ENCODE data around the gene NR2F1.

NR2F1 gene

GRCh38 chr5:93591323-93591945 lies 8.4 kb downstream of the NR2F1 start:
- no peak for DNase-seq

DNA sequence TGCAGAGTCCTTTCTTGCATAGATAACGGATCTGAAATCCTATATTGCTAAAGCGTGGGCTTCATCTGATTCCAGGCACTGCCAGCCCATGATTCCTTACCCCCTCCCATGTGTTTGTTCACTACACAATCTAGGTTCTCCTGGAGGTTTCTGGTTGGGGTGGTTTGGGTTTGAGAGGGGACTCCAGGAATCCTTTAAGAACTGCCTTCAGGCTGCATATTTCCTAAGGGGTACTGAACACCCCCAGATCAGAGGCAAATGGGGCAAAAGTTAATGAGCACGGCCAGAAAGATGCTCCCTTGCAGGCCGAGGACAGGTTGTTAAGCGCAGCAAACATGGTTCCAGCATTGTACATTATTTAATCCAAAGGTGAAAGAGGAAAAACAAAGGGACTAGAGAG lies 9.9 kb downstream of the NR2F1 start:
- no peak for DNase-seq

DNA sequence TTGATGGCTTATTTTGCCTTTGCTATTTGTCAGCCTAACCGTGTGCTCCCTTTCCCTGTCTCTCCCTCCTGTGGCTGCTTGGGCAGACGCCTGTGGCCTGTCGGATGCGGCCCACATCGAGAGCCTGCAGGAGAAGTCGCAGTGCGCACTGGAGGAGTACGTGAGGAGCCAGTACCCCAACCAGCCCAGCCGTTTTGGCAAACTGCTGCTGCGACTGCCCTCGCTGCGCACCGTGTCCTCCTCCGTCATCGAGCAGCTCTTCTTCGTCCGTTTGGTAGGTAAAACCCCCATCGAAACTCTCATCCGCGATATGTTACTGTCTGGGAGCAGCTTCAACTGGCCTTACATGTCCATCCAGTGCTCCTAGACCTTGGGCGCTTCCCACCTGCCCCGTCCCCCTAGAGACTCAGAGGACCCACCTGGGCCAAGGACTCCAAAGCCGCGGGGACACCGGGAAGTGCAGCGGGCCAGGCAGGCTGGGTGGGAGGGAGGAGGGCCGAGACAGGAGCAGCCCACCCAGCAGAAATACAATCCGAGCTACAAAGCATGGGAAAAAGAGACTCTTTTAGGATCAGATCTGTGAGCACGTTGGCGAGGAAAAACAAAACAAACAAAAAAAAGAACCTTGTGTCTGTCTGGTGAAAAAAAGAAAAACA lies 10.6 kb downstream of the NR2F1 start:
- DNase-seq, result no peak

DNA sequence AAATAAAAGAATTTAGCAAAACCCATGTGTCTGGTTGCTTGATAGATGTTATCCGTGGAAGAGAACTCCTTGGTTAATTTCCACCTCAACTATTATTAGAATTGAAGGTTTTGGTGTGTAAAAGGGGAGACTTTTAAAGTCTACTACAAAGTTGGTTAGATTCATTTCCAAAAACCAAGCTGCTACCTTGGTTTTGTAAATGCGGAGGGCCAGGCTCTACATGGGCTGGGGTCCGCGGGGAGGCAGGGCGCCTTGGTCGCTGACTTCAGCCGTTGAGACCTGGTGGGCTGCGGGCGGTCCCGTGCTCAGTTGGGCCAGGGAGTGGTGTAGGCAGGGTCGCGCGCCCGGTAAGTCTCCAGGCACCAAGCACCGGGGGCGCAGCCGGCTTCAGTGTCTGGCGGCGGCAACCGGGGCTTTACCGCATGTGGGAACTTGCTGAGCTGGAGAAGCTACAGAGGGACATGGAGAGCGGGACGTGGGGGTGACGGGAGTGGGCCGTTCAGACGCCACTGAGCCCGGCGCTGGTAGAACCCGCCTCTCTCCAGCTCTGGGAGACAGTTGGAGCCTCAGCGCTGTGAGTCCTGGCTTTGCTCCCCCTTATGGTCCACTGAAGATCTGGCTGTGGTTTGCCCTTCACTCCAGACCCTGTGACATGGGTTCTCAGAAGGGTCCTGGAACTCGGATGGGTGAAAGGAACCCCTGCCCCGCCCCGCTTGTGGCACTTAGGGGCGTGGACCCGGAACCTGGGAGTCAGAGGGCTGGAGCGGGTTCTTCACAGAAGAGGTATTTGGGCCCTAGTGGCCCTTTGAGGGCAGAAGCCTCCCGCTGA lies 11.8 kb downstream of the NR2F1 start:
- no peak for DNase-seq

DNA sequence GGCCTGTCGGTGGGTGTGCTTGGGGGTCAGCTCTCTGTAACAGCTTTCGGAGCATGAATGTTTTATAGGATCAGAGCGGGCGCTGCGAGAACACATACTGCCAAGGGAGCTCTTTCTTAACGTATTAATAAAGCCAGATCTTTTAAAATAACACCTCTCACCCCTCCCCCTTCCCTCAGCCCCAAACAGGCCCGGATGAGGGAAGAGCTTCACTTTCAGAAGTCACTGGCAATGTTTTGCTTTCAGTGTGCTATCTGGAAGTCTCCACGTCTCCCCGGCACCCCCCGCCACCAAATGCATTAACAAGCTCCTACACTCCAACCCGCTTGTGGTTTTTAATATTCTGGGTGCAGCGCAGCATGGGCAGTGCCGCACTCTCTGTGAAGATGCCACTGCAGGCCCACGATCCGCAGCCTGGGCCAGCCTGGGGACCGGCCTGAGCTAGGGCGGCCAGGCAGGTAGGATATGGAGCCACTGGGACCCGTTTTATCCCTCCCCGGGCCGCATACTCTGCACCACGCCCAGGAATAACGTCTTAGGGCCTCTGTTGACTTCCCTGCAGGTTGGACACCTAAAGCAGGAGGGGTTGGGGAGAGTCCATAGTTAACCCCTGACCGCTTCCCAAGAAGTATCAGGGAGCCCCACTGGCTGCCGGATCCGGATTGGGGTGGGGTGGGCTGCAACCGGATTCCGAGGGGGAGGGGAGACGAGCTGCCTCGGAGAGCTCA lies 12.6 kb downstream of the NR2F1 start:
- no peak for DNase-seq

- no peak for DNase-seq
Observed at GRCh38 chr5:93596310-93596675, 13.3 kb downstream of the NR2F1 start.

- DNase-seq, result no peak
Observed at GRCh38 chr5:93596676-93597490, 13.9 kb downstream of the NR2F1 start.

DNA sequence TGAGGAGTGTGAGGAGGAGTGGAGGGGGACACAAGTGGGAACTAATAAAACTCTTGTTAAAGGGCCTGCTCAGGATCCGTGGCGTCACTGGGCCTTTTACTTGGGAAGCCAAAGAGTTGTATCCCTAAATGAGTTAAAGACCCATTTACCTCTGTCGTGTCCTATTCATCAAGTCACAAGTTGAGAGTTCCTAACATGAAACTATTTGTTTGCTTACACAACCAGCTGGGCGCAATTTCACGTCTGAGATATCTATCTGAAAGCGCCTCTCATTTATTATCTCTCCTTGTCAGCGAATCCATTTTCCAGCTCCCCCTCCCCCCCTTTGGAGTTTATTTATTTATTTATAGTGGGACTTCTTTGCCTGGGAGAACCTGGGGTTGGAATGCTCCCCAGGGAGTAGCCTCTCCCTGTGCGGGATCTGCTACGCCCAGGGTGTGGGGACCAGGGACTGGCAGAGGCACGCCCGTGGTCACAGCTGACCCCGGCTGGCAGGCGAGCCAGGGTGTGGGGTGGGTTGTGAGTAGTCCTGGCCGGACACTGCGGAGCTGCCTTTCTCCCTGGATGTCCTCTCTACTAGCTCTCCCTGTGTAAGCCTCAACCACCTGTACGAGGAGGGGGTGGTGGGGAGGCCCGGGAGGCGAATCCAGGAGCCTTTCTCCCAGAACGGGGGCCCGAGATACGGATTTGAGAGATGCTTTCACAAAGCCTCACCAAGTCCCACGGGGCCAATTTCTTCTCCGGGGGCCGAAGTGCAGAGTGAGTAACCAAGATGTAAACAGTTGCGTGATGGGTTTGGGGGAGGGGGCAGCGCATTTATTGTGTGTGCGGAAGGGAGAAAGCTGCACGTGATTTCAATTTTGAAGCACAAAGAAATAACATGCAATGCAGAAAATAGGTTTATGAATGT lies 15.3 kb downstream of the NR2F1 start:
- DNase-seq, result no peak

- no peak for DNase-seq
Observed at GRCh38 chr5:93599001-93599379, 16.0 kb downstream of the NR2F1 start.

DNA sequence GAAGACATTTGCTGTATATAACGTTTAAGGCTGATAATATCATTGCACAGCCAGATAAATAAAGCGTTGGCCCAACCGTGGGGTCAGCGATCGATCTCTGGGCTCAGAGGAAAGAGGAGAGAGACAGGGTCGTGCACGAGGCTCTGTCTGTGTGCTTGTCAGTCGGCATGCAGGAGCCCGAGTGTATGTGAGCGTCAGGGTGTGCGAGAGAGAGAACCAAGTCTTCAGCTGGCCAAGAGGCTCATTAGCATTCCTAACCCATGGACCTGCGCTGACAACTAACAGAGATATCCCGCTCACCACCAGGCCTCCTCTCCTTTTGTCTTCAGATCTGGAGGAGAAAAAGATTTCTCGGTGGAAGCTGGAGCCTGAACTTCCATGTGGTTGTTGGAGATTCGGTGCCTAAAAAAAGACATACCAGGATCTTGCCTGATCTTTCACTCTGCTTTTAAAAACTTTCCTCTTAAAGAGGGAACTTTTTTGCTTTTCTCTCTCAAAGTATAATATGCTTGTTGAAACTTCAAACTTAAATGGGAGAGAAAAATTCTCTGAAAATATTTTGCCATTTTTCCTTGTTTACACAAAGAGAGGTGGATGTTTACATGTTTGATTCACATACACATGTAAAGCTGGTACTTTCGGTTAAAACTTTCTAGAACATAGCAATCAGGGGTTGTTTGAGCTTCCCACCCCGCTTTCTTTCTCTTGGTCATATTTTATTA lies 16.5 kb downstream of the NR2F1 start:
- DNase-seq, result no peak

DNA sequence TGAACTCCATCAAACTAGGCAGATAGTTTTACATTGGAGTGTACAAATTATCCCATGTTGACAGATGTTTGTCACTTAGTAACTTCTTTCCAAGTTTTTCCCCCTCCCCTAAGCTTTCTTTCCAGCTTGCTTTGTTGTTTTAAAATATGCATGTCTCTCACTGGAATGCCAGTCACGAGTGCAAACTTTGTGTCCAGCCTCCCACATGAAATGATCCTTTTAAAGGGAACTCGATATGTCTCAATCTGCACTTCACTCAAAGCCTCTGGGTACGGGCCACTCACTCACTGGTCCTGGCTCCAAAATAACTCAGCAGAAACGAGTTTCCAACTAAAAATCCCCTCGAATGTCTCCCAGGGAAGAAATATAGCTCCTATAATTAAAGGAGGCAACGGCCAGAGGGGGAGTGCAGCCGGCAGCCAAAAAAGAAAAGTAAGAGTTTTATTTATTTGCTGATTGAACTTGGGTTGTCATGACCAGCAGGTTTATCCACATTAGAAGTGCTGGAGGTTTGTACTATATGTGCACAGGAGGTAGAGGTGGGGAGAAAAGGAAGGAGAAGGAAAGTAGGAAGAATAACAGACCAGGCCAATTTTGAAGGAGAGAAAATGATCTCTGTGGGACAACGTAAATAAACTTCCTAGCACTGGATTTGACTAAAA lies 17.5 kb downstream of the NR2F1 start:
- DNase-seq, result no peak

DNA sequence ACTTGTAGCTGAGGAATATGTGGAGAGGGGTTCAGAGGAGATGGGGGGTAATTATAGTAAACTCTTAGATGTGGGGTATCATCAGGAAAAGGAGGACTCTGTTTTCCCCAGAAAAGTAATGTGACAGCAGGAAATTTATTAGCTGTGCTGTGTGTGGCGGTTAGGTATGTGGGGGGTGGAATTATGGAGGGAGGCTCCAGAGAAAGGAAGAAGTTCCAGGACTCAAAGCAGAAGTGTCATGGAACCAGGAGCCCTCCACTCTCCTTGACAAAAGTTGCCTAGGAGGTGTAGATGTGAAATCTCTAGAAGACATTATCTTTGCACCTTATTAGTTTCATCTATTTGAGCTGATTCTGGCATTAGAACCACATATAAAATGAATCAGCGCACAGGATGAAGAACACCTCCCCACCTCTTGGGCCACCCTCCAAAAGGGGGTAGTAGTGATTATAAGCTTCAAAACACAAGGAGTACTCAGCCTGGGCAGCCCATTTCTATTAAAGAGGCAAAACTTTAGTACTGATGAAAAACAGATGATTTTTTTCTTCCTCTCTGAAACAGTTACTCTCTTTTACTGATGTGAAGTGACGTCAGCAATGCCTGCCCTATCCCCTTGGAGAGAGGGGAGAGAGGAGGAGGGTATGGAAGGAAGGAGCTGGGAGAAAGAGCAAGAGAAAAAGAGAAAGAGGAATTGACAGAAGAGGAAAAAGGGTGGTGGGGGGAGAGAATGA lies 18.2 kb downstream of the NR2F1 start:
- DNase-seq, result no peak

- no peak for DNase-seq
Observed at GRCh38 chr5:93601802-93602155, 18.8 kb downstream of the NR2F1 start.

- no peak for DNase-seq
Observed at GRCh38 chr5:93602241-93603077, 19.4 kb downstream of the NR2F1 start.

- no peak for DNase-seq
Observed at GRCh38 chr5:93603078-93603792, 20.2 kb downstream of the NR2F1 start.

DNA sequence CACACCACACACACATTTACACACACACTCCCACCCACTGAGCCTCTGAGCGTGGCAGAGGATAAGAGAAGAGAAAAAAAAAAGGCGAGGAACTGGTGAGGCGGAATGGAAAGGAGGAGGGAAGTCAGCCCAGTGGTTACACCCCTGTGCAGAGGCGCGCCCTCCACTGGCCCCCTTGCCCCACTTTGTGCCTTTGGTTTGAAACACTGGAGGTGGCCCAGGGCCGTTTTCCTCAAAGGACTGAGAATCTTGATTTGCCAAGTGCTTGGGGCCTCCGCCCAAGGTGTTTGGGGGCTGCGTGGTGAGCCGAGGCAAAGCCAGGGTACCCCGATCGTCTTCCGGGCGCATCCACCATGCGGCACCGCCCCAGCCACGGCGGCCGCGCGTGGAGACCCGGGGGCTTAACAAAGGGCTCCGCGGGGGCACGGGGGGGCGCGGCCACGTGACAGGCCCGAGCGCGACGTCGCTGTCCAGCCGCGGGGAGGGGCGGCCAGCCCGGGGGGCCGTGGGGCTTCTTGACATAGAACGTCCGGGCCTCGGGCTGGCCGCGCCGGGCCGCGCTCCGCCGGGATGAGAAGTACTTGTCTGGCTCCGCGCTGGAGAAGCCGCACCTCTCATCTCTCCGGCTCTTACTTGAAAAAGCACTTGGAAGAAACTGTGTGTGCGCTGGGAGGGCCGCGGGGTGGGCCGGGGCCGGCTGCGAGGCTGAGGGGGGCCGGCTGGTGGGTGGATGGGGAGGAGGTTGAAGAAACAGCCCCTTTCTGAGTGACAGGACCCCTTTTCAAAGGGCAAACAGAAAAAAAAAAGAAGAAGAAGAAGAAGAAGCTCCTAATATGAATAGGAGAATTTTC lies 21.0 kb downstream of the NR2F1 start:
- no peak for DNase-seq
